Gastrocnemius medialis (tissue), 4 donors: ENCODE measurements around the gene ARHGAP15. TPM values are rescaled to one million over a fixed set of nuclear protein-coding genes. Genes with fewer than 3 reads are reported as not detected.

Experiments used
- ATAC-seq, 2 donors: fragments of 150-250 bp; one replicate each; pipeline ENCODE4 v1.9.1; 2016
- DNase-seq, 2 donors: peaks; one replicate each; pipeline ENCODE4 v3.0.0-alpha.2; 2019
- H3K27ac ChIP-seq, 4 donors: fragments of 200-600 bp; sonication (generic); 1 replicate in 1 of 4; 2 replicates in 3 of 4; pipeline ENCODE4 v1.5.1; 2016 to 2018; ENCODE audit warnings: mild to moderate bottlenecking in 2 of 4, moderate library complexity in 1 of 4
- H3K27me3 ChIP-seq, 3 donors: fragments of 200-600 bp; sonication (generic) in 2 of 3; 1 replicate in 1 of 3; 2 replicates in 2 of 3; pipeline versions ENCODE4 v1.5.1 to v1.6.0; 2016 to 2019; ENCODE audit warnings: mild to moderate bottlenecking in 1 of 3, moderate library complexity in 1 of 3
- H3K36me3 ChIP-seq, 2 donors: fragments of 200-600 bp; sonication (generic) in 1 of 2; one replicate each; pipeline ENCODE4 v1.5.1; 2017 to 2018
- H3K4me1 ChIP-seq, 2 donors: fragments of 200-600 bp; sonication (generic) in 1 of 2; one replicate each; pipeline ENCODE4 v1.5.1; 2016 to 2017; ENCODE audit warnings: mild to moderate bottlenecking in 2 of 2
- H3K4me3 ChIP-seq, 4 donors: fragments of 200-600 bp; sonication (generic) in 3 of 4; 1 replicate in 1 of 4; 2 replicates in 3 of 4; pipeline ENCODE4 v1.5.1; 2016 to 2019; ENCODE audit warnings: mild to moderate bottlenecking in 2 of 4
- H3K9me3 ChIP-seq, 3 donors: fragments of 200-600 bp; sonication (generic) in 2 of 3; 1 replicate in 1 of 3; 2 replicates in 2 of 3; pipeline ENCODE4 v1.5.1; 2016 to 2019
- POLR2A ChIP-seq, 2 donors: fragments of 450-650 bp; IDR thresholded peaks; one replicate each; pipeline ENCODE4 v1.6.1; 2017; ENCODE audit warnings: antibody characterized with exemption in 2 of 2, mild to moderate bottlenecking in 2 of 2, moderate library complexity in 2 of 2
- in situ Hi-C, 4 donors: fragments of 200-750 bp; cut with MboI; loops; one replicate each; pipeline versions ENCODE4 v1.15.0 to v1.8.0; 2017; ENCODE audit warnings: low sequenced_read_pairs in 4 of 4
- intact Hi-C: fragments of 100-400 bp; cut with DNase I; formaldehyde crosslinking; loops from one replicate; pipeline ENCODE4 v1.15.1; 2023; ENCODE audit warnings: low total_unique reads
- total RNA-seq, 4 donors: library from RNA; depleted of rRNA; stranded (reverse); fragments of >200 nt; gene quantifications; one replicate each; pipeline versions ENCODE4 v1.1.0 to v1.2.3, GENCODE V29; 2016
- TF ChIP-seq, protein P1 (sequence below), 5 experiments: fragments of 450-650 bp in 3 of 5; fragments of 200-600 bp in 2 of 5; sonication (generic) in 2 of 5; IDR thresholded peaks in 4 of 5; conservative IDR thresholded peaks in 1 of 5; 1 replicate in 4 of 5; 2 replicates in 1 of 5; pipeline ENCODE4 v1.5.1; 2016 to 2019; ENCODE audit warnings: antibody characterized with exemption in 5 of 5, mild to moderate bottlenecking in 3 of 5, moderate library complexity in 3 of 5

The ARHGAP15 gene
- total RNA-seq, 4 donors from 2014 or later: 1.2 to 3.2 (median 1.3) TPM; not detected in 1

DNA sequence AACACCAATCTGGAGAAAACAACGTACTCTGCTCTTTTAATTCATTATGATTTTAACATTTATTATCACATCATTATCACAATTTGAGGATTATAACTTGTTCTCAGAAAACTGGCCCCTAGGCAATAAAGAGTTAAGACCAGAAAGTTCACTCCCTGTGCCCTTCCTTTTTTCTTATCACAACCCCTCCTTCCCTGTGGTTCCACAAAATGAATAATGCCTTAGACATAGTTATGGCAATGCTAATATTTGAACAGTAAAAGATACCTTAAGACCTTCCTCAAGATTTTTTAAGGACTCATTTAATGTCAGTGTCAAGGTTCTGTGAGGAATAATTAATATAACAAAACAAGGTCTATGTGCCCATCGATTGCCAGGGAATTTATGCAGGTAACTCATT is 596.2 kb downstream of the ARHGAP15 start:
- TF ChIP-seq POLR2A (IDR thresholded peaks at IDR 0.05): no peak
- TF ChIP-seq, protein P1, sequence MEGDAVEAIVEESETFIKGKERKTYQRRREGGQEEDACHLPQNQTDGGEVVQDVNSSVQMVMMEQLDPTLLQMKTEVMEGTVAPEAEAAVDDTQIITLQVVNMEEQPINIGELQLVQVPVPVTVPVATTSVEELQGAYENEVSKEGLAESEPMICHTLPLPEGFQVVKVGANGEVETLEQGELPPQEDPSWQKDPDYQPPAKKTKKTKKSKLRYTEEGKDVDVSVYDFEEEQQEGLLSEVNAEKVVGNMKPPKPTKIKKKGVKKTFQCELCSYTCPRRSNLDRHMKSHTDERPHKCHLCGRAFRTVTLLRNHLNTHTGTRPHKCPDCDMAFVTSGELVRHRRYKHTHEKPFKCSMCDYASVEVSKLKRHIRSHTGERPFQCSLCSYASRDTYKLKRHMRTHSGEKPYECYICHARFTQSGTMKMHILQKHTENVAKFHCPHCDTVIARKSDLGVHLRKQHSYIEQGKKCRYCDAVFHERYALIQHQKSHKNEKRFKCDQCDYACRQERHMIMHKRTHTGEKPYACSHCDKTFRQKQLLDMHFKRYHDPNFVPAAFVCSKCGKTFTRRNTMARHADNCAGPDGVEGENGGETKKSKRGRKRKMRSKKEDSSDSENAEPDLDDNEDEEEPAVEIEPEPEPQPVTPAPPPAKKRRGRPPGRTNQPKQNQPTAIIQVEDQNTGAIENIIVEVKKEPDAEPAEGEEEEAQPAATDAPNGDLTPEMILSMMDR (IDR thresholded peaks at IDR 0.05 in 4 of 5, conservative IDR thresholded peaks at IDR 0.05 in 1 of 5): no peak
- Histone ChIP-seq H3K27me3 (no peaks in the 10 kb centered on the region), H3K9me3 (no peaks in the 10 kb centered on the region), H3K36me3 (no peaks in the 10 kb centered on the region), H3K4me3 (no peak overlapping the region), H3K27ac (no peak overlapping the region), H3K4me1 (no peaks in the 10 kb centered on the region)
- intact Hi-C loops (no loop called here), in situ Hi-C loops (no loop called here)
- DNase-seq: no peak
- ATAC-seq: no peak

DNA sequence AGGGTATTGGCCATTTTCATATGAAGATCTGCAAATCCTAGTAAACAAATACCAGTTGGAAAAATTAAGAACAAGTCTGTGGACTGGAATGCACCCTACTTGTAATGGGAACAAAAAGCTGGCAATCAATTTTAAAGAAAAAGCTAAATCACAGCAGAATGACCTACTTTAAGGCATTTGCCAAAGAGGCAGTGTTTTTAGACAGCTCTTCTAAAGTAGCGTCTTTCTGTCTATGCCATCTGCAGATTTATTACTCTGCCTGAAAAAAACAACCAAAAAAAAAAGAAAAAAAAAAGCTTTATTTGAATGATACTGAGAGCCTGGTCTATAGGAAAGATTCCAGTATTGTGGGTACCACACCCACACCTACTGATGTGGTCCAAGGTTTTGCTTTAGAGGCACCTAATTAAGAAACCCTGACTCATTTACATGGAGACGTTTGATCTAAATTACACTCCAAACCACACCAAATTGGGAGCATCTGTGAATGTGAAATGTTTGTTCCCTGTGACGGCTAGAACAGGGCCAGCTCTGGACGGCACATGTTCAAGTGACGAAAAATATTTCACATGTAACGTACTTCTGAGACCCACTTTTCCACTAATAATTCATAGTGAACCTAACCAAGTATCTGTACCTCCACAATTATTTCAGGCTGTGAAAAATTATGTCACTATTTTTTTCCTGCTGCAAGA is 597.1 kb downstream of the ARHGAP15 start:
- in situ Hi-C loops (no loop called here), intact Hi-C loops (no loop called here)
- H3K4me1 ChIP-seq: no peaks in the 10 kb centered on the region
- no peak for ATAC-seq
- no peaks in the 10 kb centered on the region for H3K9me3 ChIP-seq
- no peak overlapping the region for H3K27ac ChIP-seq
- H3K27me3 ChIP-seq: no peaks in the 10 kb centered on the region
- DNase-seq: no peak
- TF ChIP-seq POLR2A (IDR thresholded peaks at IDR 0.05): no peak
- TF ChIP-seq, protein P1 (IDR thresholded peaks at IDR 0.05 in 4 of 5, conservative IDR thresholded peaks at IDR 0.05 in 1 of 5): no peak
- no peak overlapping the region for H3K4me3 ChIP-seq
- H3K36me3 ChIP-seq: no peaks in the 10 kb centered on the region

DNA sequence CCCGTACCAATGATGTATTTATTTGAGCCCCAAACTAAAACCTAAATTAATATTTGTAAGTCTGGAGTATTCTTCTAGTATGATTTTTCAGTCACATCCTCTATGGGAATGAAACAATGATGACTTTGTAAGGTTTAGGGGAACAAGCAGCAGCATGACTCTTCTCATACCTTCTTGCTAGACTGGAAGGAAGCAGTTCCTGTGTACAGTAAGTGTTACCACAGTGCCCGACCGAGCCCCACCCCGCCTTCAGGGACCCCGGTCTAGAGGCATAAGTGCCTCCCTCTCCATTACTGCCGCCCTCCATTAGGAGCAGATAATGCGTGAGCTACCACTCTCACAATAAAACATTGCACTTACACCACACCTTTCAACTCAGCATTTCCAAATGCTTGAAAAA is 599.3 kb downstream of the ARHGAP15 start:
- DNase-seq (no peak), ATAC-seq (no peak)
- intact Hi-C loops (no loop called here), in situ Hi-C loops (no loop called here)
- Histone ChIP-seq H3K4me3 (no peak overlapping the region), H3K36me3 (no peaks in the 10 kb centered on the region), H3K27me3 (no peaks in the 10 kb centered on the region), H3K9me3 (no peaks in the 10 kb centered on the region), H3K4me1 (no peaks in the 10 kb centered on the region), H3K27ac (no peak overlapping the region)
- TF ChIP-seq, protein P1 (IDR thresholded peaks at IDR 0.05 in 4 of 5, conservative IDR thresholded peaks at IDR 0.05 in 1 of 5): no peak
- TF ChIP-seq POLR2A (IDR thresholded peaks at IDR 0.05): no peak

DNA sequence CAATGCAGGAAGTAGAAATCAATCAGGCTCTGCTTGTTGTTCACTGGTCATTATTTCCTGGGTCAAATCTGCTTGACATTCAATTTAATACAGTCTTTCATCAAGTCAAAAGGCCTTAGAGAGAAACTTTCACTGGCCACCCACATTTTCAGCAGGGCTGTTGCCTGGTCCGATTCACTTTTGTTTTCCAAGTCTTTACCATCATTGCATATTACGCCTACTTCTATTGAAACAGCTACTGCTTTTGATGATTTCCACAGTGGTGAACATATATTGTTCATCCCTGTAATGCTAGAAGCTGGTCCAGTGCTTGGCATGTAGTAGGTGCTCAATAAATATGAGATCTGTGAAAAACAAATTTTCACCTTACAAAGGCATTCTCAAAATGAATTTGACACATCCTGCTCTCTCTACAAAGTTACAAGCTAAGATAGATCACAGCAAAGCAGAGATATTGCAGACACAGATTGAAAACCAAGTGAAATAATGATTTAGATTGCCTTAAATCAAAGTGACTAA is 600.1 kb downstream of the ARHGAP15 start:
- in situ Hi-C loops: no loop called here
- H3K27ac ChIP-seq: no peak overlapping the region
- no peaks in the 10 kb centered on the region for H3K27me3 ChIP-seq
- no peaks in the 10 kb centered on the region for H3K4me1 ChIP-seq
- no peak for DNase-seq
- intact Hi-C loops: no loop called here
- no peaks in the 10 kb centered on the region for H3K36me3 ChIP-seq
- no peak overlapping the region for H3K4me3 ChIP-seq
- TF ChIP-seq, protein P1 (IDR thresholded peaks at IDR 0.05 in 4 of 5, conservative IDR thresholded peaks at IDR 0.05 in 1 of 5): no peak
- no peak for TF ChIP-seq POLR2A (IDR thresholded peaks at IDR 0.05)
- no peaks in the 10 kb centered on the region for H3K9me3 ChIP-seq
- no peak for ATAC-seq
